ENCODE results near the gene VPS4A. TPM values are rescaled to one million over a fixed set of nuclear protein-coding genes. Genes with fewer than 3 reads are reported as not detected.

VPS4A gene
- total RNA-seq, 1 donor from 2014 or later: 21.9 TPM

GRCh38 chr16:69323415-69323814 lies 12.3 kb downstream of the VPS4A start:
- Histone ChIP-seq H3K79me2 (ENCODE audit: low read depth) (peaks cover 61% of the 10 kb centered on the region), H3F3A (ENCODE audit: low read depth) (peaks cover 10% of the 10 kb centered on the region), H3K36me3 (peaks cover 3% of the 10 kb centered on the region), H3K27ac (no peak overlapping the region), H3K4me3 (no peak overlapping the region), H2AFZ (replicated peaks) (no peak overlapping the region), H3K27me3 (no peaks in the 10 kb centered on the region), H3K9ac (no peak overlapping the region), H3K9me3 (ENCODE audit: low read depth) (no peaks in the 10 kb centered on the region), H4K20me1 (ENCODE audit: low read depth) (peaks cover 78% of the 10 kb centered on the region), H3K4me2 (no peak overlapping the region), H3K4me1 (peaks cover 3% of the 10 kb centered on the region)
- DNase-seq (ENCODE audit: low spot score): no peak
- H3K27me3 Mint-ChIP-seq (ENCODE audit: insufficient read depth, low read depth): peaks cover 3% of the 10 kb centered on the region
- H3K36me3 Mint-ChIP-seq: peaks cover 32% of the 10 kb centered on the region
- H3K27ac Mint-ChIP-seq: no peak overlapping the region
- no peak for TF ChIP-seq CTCF (IDR thresholded peaks at IDR 0.05)
- no peak for TF ChIP-seq EZH2 (IDR thresholded peaks at IDR 0.05)
- TF ChIP-seq EZH2phosphoT487 (IDR thresholded peaks at IDR 0.05): no peak
- peaks cover 3% of the 10 kb centered on the region for H3K4me1 Mint-ChIP-seq
- H3K9me3 Mint-ChIP-seq: no peaks in the 10 kb centered on the region
- no peak overlapping the region for H3K4me3 Mint-ChIP-seq

- Histone ChIP-seq H3K9me3 (ENCODE audit: low read depth) (no peaks in the 10 kb centered on the region), H3K27me3 (no peaks in the 10 kb centered on the region), H3K27ac (no peak overlapping the region), H2AFZ (replicated peaks) (no peak overlapping the region), H3K4me2 (no peak overlapping the region), H3K4me1 (peaks cover 10% of the 10 kb centered on the region), H3K36me3 (peaks cover 3% of the 10 kb centered on the region), H3K79me2 (ENCODE audit: low read depth) (peaks cover 68% of the 10 kb centered on the region), H3K4me3 (no peak overlapping the region), H4K20me1 (ENCODE audit: low read depth) (peaks cover 78% of the 10 kb centered on the region), H3F3A (ENCODE audit: low read depth) (peaks cover 14% of the 10 kb centered on the region), H3K9ac (no peak overlapping the region)
- peaks cover 8% of the 10 kb centered on the region for H3K4me1 Mint-ChIP-seq
- no peak for DNase-seq (ENCODE audit: low spot score)
- peaks cover 3% of the 10 kb centered on the region for H3K27me3 Mint-ChIP-seq (ENCODE audit: insufficient read depth, low read depth)
- no peak overlapping the region for H3K27ac Mint-ChIP-seq
- no peaks in the 10 kb centered on the region for H3K9me3 Mint-ChIP-seq
- H3K36me3 Mint-ChIP-seq: peaks cover 37% of the 10 kb centered on the region
- TF ChIP-seq CTCF (IDR thresholded peaks at IDR 0.05) (no peak), EZH2phosphoT487 (IDR thresholded peaks at IDR 0.05) (no peak), EZH2 (IDR thresholded peaks at IDR 0.05) (no peak)
- H3K4me3 Mint-ChIP-seq: no peak overlapping the region
Measured at GRCh38 chr16:69324013-69324531, 12.9 kb downstream of the VPS4A start.

GRCh38 chr16:69324585-69325253 lies 13.6 kb downstream of the VPS4A start:
- Histone ChIP-seq H2AFZ (replicated peaks) (no peak overlapping the region), H3K27ac (peak overlapping the region; percentile 37), H3K4me2 (no peak overlapping the region), H3F3A (ENCODE audit: low read depth) (peaks cover 14% of the 10 kb centered on the region), H3K4me1 (peaks cover 16% of the 10 kb centered on the region), H4K20me1 (ENCODE audit: low read depth) (peaks cover 81% of the 10 kb centered on the region), H3K9ac (no peak overlapping the region), H3K79me2 (ENCODE audit: low read depth) (peaks cover 75% of the 10 kb centered on the region), H3K27me3 (no peaks in the 10 kb centered on the region), H3K9me3 (ENCODE audit: low read depth) (no peaks in the 10 kb centered on the region), H3K36me3 (peaks cover 3% of the 10 kb centered on the region), H3K4me3 (no peak overlapping the region)
- no peak for TF ChIP-seq EZH2phosphoT487 (IDR thresholded peaks at IDR 0.05)
- TF ChIP-seq EZH2 (IDR thresholded peaks at IDR 0.05): no peak
- TF ChIP-seq CTCF (IDR thresholded peaks at IDR 0.05): no peak
- peaks cover 13% of the 10 kb centered on the region for H3K4me1 Mint-ChIP-seq
- H3K27me3 Mint-ChIP-seq (ENCODE audit: insufficient read depth, low read depth): no peaks in the 10 kb centered on the region
- no peaks in the 10 kb centered on the region for H3K9me3 Mint-ChIP-seq
- peaks cover 35% of the 10 kb centered on the region for H3K36me3 Mint-ChIP-seq
- no peak for DNase-seq (ENCODE audit: low spot score)
- H3K27ac Mint-ChIP-seq: no peak overlapping the region
- H3K4me3 Mint-ChIP-seq: no peak overlapping the region
